ENCODE results near the gene GGA1.

The GGA1 gene

GRCh38 chr22:37627121-37627520 is 18.5 kb downstream of the GGA1 start:
- DNase-seq (ENCODE audit: insufficient read length, low spot score) = no peak
- no peak for FAIRE-seq

- DNase-seq (ENCODE audit: insufficient read length, low spot score) = no peak
- FAIRE-seq = no peak
Measured at GRCh38 chr22:37627545-37627944, 18.9 kb downstream of the GGA1 start.

GRCh38 chr22:37628830-37629229 is 20.2 kb downstream of the GGA1 start:
- FAIRE-seq = no peak
- no peak for DNase-seq (ENCODE audit: insufficient read length, low spot score)

- DNase-seq (ENCODE audit: insufficient read length, low spot score) (no peak), FAIRE-seq (no peak)
Measured at GRCh38 chr22:37629928-37630327, 21.3 kb downstream of the GGA1 start.

- DNase-seq (ENCODE audit: insufficient read length, low spot score) (no peak), FAIRE-seq (no peak)
Measured at GRCh38 chr22:37630839-37631435, 22.3 kb downstream of the GGA1 start.

GRCh38 chr22:37631448-37632173 is 23.0 kb downstream of the GGA1 start:
- no peak for FAIRE-seq
- no peak for DNase-seq (ENCODE audit: insufficient read length, low spot score)

- DNase-seq (ENCODE audit: insufficient read length, low spot score) (no peak), FAIRE-seq (no peak)
Measured at GRCh38 chr22:37632174-37633088, 23.8 kb downstream of the GGA1 start.

GRCh38 chr22:37633089-37633624 is 24.5 kb downstream of the GGA1 start:
- DNase-seq (ENCODE audit: insufficient read length, low spot score) (peak; percentile 81), FAIRE-seq (peak; percentile 96)

GRCh38 chr22:37633625-37634416 is 25.2 kb downstream of the GGA1 start:
- DNase-seq (ENCODE audit: insufficient read length, low spot score) = peak; percentile 73
- no peak for FAIRE-seq

GRCh38 chr22:37634417-37634924 is 25.8 kb downstream of the GGA1 start:
- no peak for FAIRE-seq
- no peak for DNase-seq (ENCODE audit: insufficient read length, low spot score)

- DNase-seq (ENCODE audit: insufficient read length, low spot score) (no peak), FAIRE-seq (peak; percentile 11)
Measured at GRCh38 chr22:37635157-37635556, 26.5 kb downstream of the GGA1 start.

- DNase-seq (ENCODE audit: insufficient read length, low spot score) (no peak), FAIRE-seq (peak; percentile 93)
Measured at GRCh38 chr22:37636186-37636948, 27.7 kb downstream of the GGA1 start.

GRCh38 chr22:37636949-37637273 is 28.3 kb downstream of the GGA1 start:
- FAIRE-seq = no peak

GRCh38 chr22:37638391-37639069 is 29.9 kb downstream of the GGA1 start:
- FAIRE-seq = peak; percentile 99
- DNase-seq (ENCODE audit: insufficient read length, low spot score) = no peak

More at GRCh38 chr22:37636949-37637273, 28.3 kb downstream of the GGA1 start:
- no peak for DNase-seq (ENCODE audit: insufficient read length, low spot score)

- DNase-seq (ENCODE audit: insufficient read length, low spot score) = no peak
- peak; percentile 23 for FAIRE-seq
Measured at GRCh38 chr22:37639070-37639760, 30.6 kb downstream of the GGA1 start, which contains the start of gene SH3BP1. TSS of gene SH3BP1 (plus strand) at chr22:37639669. CDS start at chr22:37639788, 119 bp downstream.

- FAIRE-seq = peak; percentile 28
- no peak for DNase-seq (ENCODE audit: insufficient read length, low spot score)
Measured at GRCh38 chr22:37639771-37640590, 31.3 kb downstream of the GGA1 start.

Data from GM19239 (cell line).